GM04504 (cell line): ENCODE results near the gene KCNG1.
"Not testable (repeated sequence)": the region's sequence is repeated elsewhere in the genome, so short reads cannot be mapped to it uniquely, and the experiment has no call there.

Experiments
- DNase-seq: peaks from one replicate; pipeline ENCODE4 v3.0.0-alpha.2; 2012; ENCODE audit warnings: low read depth

The KCNG1 gene

GRCh38 chr20:51022803-51023616, at the start of gene KCNG1:
KCNG1 (minus strand) TSS chr20:51023107; CDS start chr20:51010338, 12,769 bp downstream.
- peak; percentile 59 for DNase-seq

- no peak for DNase-seq
Measured at GRCh38 chr20:51070621-51071020, 47.7 kb upstream of the KCNG1 start.

- DNase-seq: no peak
Measured at GRCh38 chr20:51067792-51068191, 44.9 kb upstream of the KCNG1 start.

- DNase-seq: no peak
Measured at GRCh38 chr20:51065615-51066014, 42.7 kb upstream of the KCNG1 start.

- no peak for DNase-seq
Measured at GRCh38 chr20:51064137-51064536, 41.2 kb upstream of the KCNG1 start.

- no peak for DNase-seq
Measured at GRCh38 chr20:51062065-51062464, 39.2 kb upstream of the KCNG1 start.

GRCh38 chr20:51061418-51062045, 38.6 kb upstream of the KCNG1 start:
- DNase-seq: no peak

- no peak for DNase-seq
Measured at GRCh38 chr20:51060301-51060700, 37.4 kb upstream of the KCNG1 start.

- no peak for DNase-seq
Measured at GRCh38 chr20:51059862-51060261, 37.0 kb upstream of the KCNG1 start.

GRCh38 chr20:51058017-51058416, 35.1 kb upstream of the KCNG1 start:
- DNase-seq: no peak

- DNase-seq: no peak
Measured at GRCh38 chr20:51054233-51054632, 31.3 kb upstream of the KCNG1 start.

- no peak for DNase-seq
Measured at GRCh38 chr20:51050531-51051075, 27.7 kb upstream of the KCNG1 start.

- no peak for DNase-seq
Measured at GRCh38 chr20:51046021-51046985, 23.4 kb upstream of the KCNG1 start.

GRCh38 chr20:51045492-51045891, 22.6 kb upstream of the KCNG1 start:
- not testable (repeated sequence) for DNase-seq

- DNase-seq: no peak
Measured at GRCh38 chr20:51044796-51045195, 21.9 kb upstream of the KCNG1 start.

GRCh38 chr20:51043811-51044210, 20.9 kb upstream of the KCNG1 start:
- DNase-seq: no peak

- no peak for DNase-seq
Measured at GRCh38 chr20:51042657-51043247, 19.8 kb upstream of the KCNG1 start.

- no peak for DNase-seq
Measured at GRCh38 chr20:51042064-51042463, 19.2 kb upstream of the KCNG1 start.

- DNase-seq: no peak
Measured at GRCh38 chr20:51037532-51038115, 14.7 kb upstream of the KCNG1 start.

GRCh38 chr20:51036827-51037531, 14.1 kb upstream of the KCNG1 start:
- DNase-seq: no peak

- DNase-seq: no peak
Measured at GRCh38 chr20:51036226-51036625, 13.3 kb upstream of the KCNG1 start.
